BJ (cell line): Measurements from ENCODE around the gene TMEM272. TPM values are rescaled to one million over a fixed set of nuclear protein-coding genes. Genes with fewer than 3 reads are reported as not detected.
A peak's percentile ranks its signal among the peaks of the same experiment; 100 is the strongest.

Experiments
- CTCF ChIA-PET: fragments of 350-600 bp; formaldehyde crosslinking; extraction: SDS; loops from one replicate; lab custom pipeline; 2021; ENCODE audit warnings: antibody characterized with exemption, inconsistent platforms; lab: Yijun Ruan, JAX
- POLR2A ChIA-PET: fragments of 300-600 bp; sonication (Branson Sonifier 250); formaldehyde crosslinking; extraction: SDS; loops from one replicate; lab custom pipeline; 2021; ENCODE audit warnings: antibody characterized with exemption; lab: Charles Lee
- DNase-seq: peaks from one replicate; pipeline ENCODE4 v3.0.0-alpha.2; 2011; ENCODE audit warnings: low read depth
- H3K27me3 ChIP-seq: 2 replicates; pipeline ENCODE4 v1.6.0; 2011; ENCODE audit warnings: low read length; ENCODE audit not compliant: control insufficient read depth, insufficient read depth
- H3K36me3 ChIP-seq: 2 replicates; pipeline ENCODE4 v1.5.1; 2011; ENCODE audit warnings: low read length; ENCODE audit not compliant: control insufficient read depth, insufficient read depth
- H3K4me3 ChIP-seq: 2 replicates; pipeline ENCODE4 v1.5.1; 2011; ENCODE audit warnings: low read depth, mild to moderate bottlenecking, control low read depth, low read length
- polyA plus RNA-seq: library from polyadenylated mRNA; depleted of rRNA; stranded (reverse); fragments of >200 nt; gene quantifications from 2 replicates; pipeline ENCODE4 v1.2.3, GENCODE V29; 2011
- TF ChIP-seq, protein P1 (sequence below): IDR thresholded peaks from 2 replicates; pipeline ENCODE4 v1.5.1; 2011; ENCODE audit warnings: low read depth, mild to moderate bottlenecking, control low read depth, inconsistent platforms, low read length, moderate library complexity; ENCODE audit not compliant: insufficient read depth

Gene TMEM272
- polyA plus RNA-seq, 1 experiment = not detected

DNA sequence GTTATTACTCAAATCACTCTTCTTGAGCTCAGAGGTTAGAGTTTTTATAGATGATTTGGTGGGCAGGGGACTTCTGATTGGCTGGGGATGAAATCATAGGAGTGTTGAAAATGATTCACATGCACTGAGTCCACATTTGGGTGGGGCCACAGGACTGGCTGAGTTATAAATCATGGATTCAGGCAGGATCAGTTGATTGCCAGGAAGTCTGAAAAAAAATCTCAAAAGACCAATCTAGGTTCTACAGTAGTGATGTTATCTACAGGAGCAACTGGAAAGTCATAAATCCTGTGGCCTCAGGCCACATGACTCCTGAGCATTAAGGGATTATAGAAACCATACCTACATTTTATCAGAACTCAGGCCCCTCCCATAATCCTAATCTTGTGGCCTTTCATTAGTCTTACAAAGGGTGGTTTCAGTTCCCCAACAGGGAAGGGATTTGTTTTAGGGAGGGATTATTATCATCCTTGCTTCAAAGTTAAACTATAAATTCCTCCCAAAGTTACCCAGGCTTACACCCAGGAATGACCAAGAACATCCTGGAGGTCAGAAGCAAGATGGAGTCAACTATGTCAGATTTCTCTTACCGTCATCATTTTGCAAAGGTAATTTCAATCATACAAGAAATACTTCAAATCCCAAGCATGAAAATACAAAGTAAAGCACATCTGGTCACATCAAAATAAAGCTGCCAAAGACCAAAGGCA, 11.2 kb upstream of the TMEM272 start:
- ChIA-PET POLR2A (no interaction called here), CTCF (no interaction called here)
- TF ChIP-seq, protein P1, sequence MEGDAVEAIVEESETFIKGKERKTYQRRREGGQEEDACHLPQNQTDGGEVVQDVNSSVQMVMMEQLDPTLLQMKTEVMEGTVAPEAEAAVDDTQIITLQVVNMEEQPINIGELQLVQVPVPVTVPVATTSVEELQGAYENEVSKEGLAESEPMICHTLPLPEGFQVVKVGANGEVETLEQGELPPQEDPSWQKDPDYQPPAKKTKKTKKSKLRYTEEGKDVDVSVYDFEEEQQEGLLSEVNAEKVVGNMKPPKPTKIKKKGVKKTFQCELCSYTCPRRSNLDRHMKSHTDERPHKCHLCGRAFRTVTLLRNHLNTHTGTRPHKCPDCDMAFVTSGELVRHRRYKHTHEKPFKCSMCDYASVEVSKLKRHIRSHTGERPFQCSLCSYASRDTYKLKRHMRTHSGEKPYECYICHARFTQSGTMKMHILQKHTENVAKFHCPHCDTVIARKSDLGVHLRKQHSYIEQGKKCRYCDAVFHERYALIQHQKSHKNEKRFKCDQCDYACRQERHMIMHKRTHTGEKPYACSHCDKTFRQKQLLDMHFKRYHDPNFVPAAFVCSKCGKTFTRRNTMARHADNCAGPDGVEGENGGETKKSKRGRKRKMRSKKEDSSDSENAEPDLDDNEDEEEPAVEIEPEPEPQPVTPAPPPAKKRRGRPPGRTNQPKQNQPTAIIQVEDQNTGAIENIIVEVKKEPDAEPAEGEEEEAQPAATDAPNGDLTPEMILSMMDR = no peak

DNA sequence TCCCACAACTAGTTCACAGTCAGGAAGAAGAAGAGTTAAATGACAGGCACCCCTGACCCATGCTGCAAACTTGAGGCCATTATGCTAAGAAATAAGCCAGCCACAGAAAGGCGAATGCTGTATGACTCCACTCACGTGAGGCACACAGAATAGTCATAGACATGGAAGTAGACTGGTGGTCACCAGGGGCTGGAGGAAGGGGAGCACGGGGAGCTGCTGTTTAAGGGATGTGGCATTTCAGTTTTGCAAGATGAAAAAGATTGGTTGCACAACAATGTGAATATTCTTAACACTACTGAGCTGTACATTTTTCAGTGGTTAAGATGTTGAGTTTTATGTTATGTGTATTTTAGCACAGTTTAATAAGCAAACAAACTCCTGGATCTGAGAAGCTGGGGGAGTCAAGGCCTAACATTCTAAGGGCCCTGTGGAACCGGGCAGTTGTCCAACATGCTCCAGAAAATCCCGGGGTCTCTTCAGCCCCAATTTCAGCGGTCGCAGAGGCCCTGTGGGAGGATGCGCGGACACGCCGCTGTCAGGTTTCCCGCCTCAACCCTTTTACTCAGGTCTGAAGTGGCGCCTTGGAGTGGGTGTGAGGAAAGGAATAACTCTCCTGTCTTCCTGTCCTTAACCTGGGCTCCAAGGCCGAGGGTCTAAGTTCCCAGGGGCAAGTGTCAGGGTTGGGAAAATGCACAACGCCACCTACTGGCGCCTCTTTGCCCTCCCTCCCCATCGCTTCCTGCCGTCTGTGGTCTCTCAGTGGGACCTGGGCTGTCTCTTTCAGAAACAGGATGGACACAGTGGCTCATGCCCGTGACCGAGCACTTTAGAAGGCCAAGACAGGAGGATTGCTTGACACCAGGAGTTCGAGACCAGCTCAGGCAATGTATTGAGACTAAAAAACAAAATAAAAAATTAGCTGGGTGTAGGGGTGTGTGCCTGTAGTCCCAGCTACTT, 4.4 kb upstream of the TMEM272 start:
- DNase-seq = no peak
- no peaks in the 10 kb centered on the region for H3K36me3 ChIP-seq
- ChIA-PET POLR2A (no interaction called here), CTCF (interaction anchor here (1.3 to 2.6 kb wide), 6 partner anchors 12 to 724 kb away, joined by 4 to 10 read pairs (median 6); partner anchors contain the start of gene CCDC70)
- peaks cover 1% of the 10 kb centered on the region; the same call in 1 of the 2 replicates for H3K27me3 ChIP-seq
- no peak overlapping the region for H3K4me3 ChIP-seq
- TF ChIP-seq, protein P1 = peak; percentile 55

More for the DNA sequence above, 11.2 kb upstream of the TMEM272 start:
- DNase-seq = no peak
- H3K4me3 ChIP-seq = no peak overlapping the region
- peaks cover 4% of the 10 kb centered on the region for H3K27me3 ChIP-seq
- no peaks in the 10 kb centered on the region for H3K36me3 ChIP-seq

- no peak for DNase-seq
- no peak overlapping the region for H3K4me3 ChIP-seq
- CTCF ChIA-PET = interaction anchor here (1.5 to 2.6 kb wide), 5 partner anchors 11 to 34 kb away, joined by 4 to 10 read pairs (median 8); partner anchors contain the start of gene CCDC70
- H3K27me3 ChIP-seq = peaks cover 3% of the 10 kb centered on the region
- POLR2A ChIA-PET = no interaction called here
- TF ChIP-seq, protein P1 = no peak
- H3K36me3 ChIP-seq = no peaks in the 10 kb centered on the region
Measured at GRCh38 chr13:51848674-51849073, 3.7 kb upstream of the TMEM272 start.

DNA sequence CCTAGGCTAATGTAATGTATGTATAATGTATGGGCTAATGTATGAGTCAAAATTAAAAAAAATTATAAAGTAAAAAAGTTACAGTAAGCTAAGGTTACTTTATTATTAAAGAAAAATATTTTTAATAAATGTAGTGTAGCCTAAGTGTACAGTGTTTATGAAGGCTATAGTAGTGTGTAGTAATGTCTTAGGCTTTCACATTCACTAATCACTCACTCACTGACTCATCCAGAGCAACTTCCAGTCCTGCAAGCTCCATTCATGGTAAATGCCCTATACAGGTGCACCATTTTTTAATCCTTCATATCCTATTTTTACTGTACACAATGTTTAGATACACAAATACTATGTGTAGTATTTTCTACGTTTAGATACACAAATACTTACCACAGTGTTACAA, 1.8 kb upstream of the TMEM272 start:
- CTCF ChIA-PET = interaction anchor here (1.4 to 2.3 kb wide), 2 partner anchors 12 to 31 kb away, joined by 4 to 10 read pairs; no protein-coding TSS in a partner anchor

More for the DNA sequence above, 1.8 kb upstream of the TMEM272 start:
- Histone ChIP-seq H3K27me3 (peaks cover 2% of the 10 kb centered on the region), H3K4me3 (no peak overlapping the region), H3K36me3 (no peaks in the 10 kb centered on the region)
- no peak for DNase-seq
- TF ChIP-seq, protein P1 = no peak
- POLR2A ChIA-PET = no interaction called here
